Uterus (tissue), 2 donors: ENCODE measurements around the gene SLC9A5.

Experiments
- CTCF ChIP-seq, 4 experiments: fragments of 200-600 bp in 2 of 4; fragments of 450-650 bp in 2 of 4; sonication (generic) in 2 of 4; IDR thresholded peaks; one replicate each; pipeline ENCODE4 v1.5.1; 2016 to 2019; ENCODE audit warnings: antibody characterized with exemption in 4 of 4, mild to moderate bottlenecking in 2 of 4, moderate library complexity in 1 of 4
- POLR2A ChIP-seq, 2 donors: fragments of 450-650 bp; IDR thresholded peaks; one replicate each; pipeline ENCODE4 v1.6.1; 2016; ENCODE audit warnings: antibody characterized with exemption in 2 of 2, mild to moderate bottlenecking in 1 of 2, moderate library complexity in 1 of 2

- TF ChIP-seq CTCF (IDR thresholded peaks at IDR 0.05) (peak in 2 of 4 experiments; percentile 21 to 46), POLR2A (IDR thresholded peaks at IDR 0.05) (peak in 1 of 2 donors; percentile 18)
Observed at GRCh38 chr16:67246081-67246755, 2.6 kb upstream of the SLC9A5 start.
